Neuronal stem cell (in vitro differentiated cells): ENCODE data around the gene ZBED2.
A peak's percentile ranks its signal among the peaks of the same experiment; 100 is the strongest.
"Not testable (repeated sequence)": the region's sequence is repeated elsewhere in the genome, so short reads cannot be mapped to it uniquely, and the experiment has no call there.

ENCODE experiments used
- DNase-seq: peaks from one replicate; pipeline ENCODE4 v3.0.0-alpha.2; 2013; ENCODE audit warnings: low spot score
- H2AFZ ChIP-seq: one replicate; pipeline ENCODE4 v1.6.1; 2013; ENCODE audit warnings: mild to moderate bottlenecking, low read length, inconsistent platforms
- H2AK5ac ChIP-seq: 2 replicates; pipeline ENCODE4 v1.6.1; 2013; ENCODE audit warnings: low read depth, mild to moderate bottlenecking, inconsistent platforms, low read length, moderate library complexity, mixed read lengths
- H2BK120ac ChIP-seq: 2 replicates; pipeline ENCODE4 v1.6.1; 2013; ENCODE audit warnings: low read depth, mild to moderate bottlenecking, inconsistent platforms, low read length, moderate library complexity, mixed read lengths
- H2BK12ac ChIP-seq: one replicate; pipeline ENCODE4 v1.6.1; 2013; ENCODE audit warnings: low read length, inconsistent platforms
- H2BK15ac ChIP-seq: 2 replicates; pipeline ENCODE4 v1.6.1; 2013; ENCODE audit warnings: mild to moderate bottlenecking, low read length, inconsistent platforms, mixed read lengths
- H2BK5ac ChIP-seq: one replicate; pipeline ENCODE4 v1.6.1; 2013; ENCODE audit warnings: inconsistent platforms, mild to moderate bottlenecking, low read length, moderate library complexity
- H3K14ac ChIP-seq: one replicate; pipeline ENCODE4 v1.6.1; 2013; ENCODE audit warnings: low read length, inconsistent platforms
- H3K18ac ChIP-seq: 2 replicates; pipeline ENCODE4 v1.6.1; 2013; ENCODE audit warnings: low read length, inconsistent platforms
- H3K23ac ChIP-seq: 2 replicates; pipeline ENCODE4 v1.6.1; 2013; ENCODE audit warnings: low read depth, mild to moderate bottlenecking, mixed read lengths, low read length, inconsistent platforms; ENCODE audit not compliant: poor library complexity
- H3K27ac ChIP-seq: replicated peaks from 3 replicates; pipeline ENCODE4 v1.5.1; 2013; ENCODE audit warnings: low read length, inconsistent platforms
- H3K27me3 ChIP-seq, 3 experiments: 2 replicates each; pipeline ENCODE4 v1.6.1; 2013; ENCODE audit warnings: low read length in 3 of 3, mild to moderate bottlenecking in 2 of 3, inconsistent platforms in 1 of 3, low read depth in 1 of 3, mixed read lengths in 1 of 3, moderate library complexity in 1 of 3; ENCODE audit not compliant: control insufficient read depth in 3 of 3, insufficient read depth in 3 of 3
- H3K36me3 ChIP-seq, 2 donors: replicated peaks in 1 of 2; 2 replicates each; pipeline ENCODE4 v1.6.1; 2013; ENCODE audit warnings: low read length in 2 of 2; ENCODE audit not compliant: control insufficient read depth in 2 of 2, insufficient read depth in 2 of 2
- H3K4ac ChIP-seq: 2 replicates; pipeline ENCODE4 v1.6.1; 2013; ENCODE audit warnings: inconsistent platforms, mild to moderate bottlenecking, low read length, moderate library complexity
- H3K4me1 ChIP-seq, 2 donors: 1 replicate in 1 of 2; 2 replicates in 1 of 2; pipeline ENCODE4 v1.6.1; 2013; ENCODE audit warnings: low read length in 2 of 2, low read depth in 1 of 2; ENCODE audit not compliant: control insufficient read depth in 2 of 2, insufficient read depth in 1 of 2
- H3K4me2 ChIP-seq: one replicate; pipeline ENCODE4 v1.6.1; 2013; ENCODE audit warnings: mild to moderate bottlenecking, low read length, inconsistent platforms; ENCODE audit not compliant: insufficient read depth, poor library complexity, severe bottlenecking
- H3K4me3 ChIP-seq, 2 donors: 2 replicates each; pipeline ENCODE4 v1.5.1; 2013; ENCODE audit warnings: low read length in 2 of 2, mild to moderate bottlenecking in 2 of 2, inconsistent platforms in 1 of 2, moderate library complexity in 1 of 2
- H3K79me1 ChIP-seq: one replicate; pipeline ENCODE4 v1.6.1; 2013; ENCODE audit warnings: low read depth, mild to moderate bottlenecking, inconsistent platforms, low read length, moderate library complexity
- H3K9ac ChIP-seq: one replicate; pipeline ENCODE4 v1.6.1; 2013; ENCODE audit warnings: mild to moderate bottlenecking, low read depth, low read length, inconsistent platforms; ENCODE audit not compliant: poor library complexity
- H3K9me3 ChIP-seq, 2 donors: replicated peaks in 1 of 2; 2 replicates each; pipeline versions ENCODE3 to v1.6.1; 2013; ENCODE audit warnings: low read length in 2 of 2, mild to moderate bottlenecking in 2 of 2, inconsistent platforms in 1 of 2, low read depth in 1 of 2, mixed read lengths in 1 of 2, moderate library complexity in 1 of 2; ENCODE audit not compliant: control insufficient read depth in 2 of 2, insufficient read depth in 1 of 2
- H4K8ac ChIP-seq: one replicate; pipeline ENCODE4 v1.6.1; 2013; ENCODE audit warnings: low read depth, mild to moderate bottlenecking, inconsistent platforms, low read length, moderate library complexity
- H4K91ac ChIP-seq: one replicate; pipeline ENCODE4 v1.6.1; 2013; ENCODE audit warnings: low read length, low read depth, mild to moderate bottlenecking, inconsistent platforms; ENCODE audit not compliant: poor library complexity
- WGBS, 2 donors: extraction: QIAGEN DNeasy Blood & Tissue Kit; methylation state at CpG; one replicate each; pipeline ENCODE4 v1.1.7; 2013; ENCODE audit warnings: missing lambda C conversion rate in 2 of 2, mixed read lengths in 1 of 2; ENCODE audit not compliant: insufficient read length in 2 of 2, insufficient replicate concordance in 1 of 2; ENCODE audit errors: extremely low coverage in 2 of 2; 5-methylcytosine and 5-hydroxymethylcytosine counted together

Gene ZBED2

GRCh38 chr3:111630638-111631037 lies 35.5 kb upstream of the ZBED2 start:
- not testable (repeated sequence) for H2BK15ac ChIP-seq, H3K4me1 ChIP-seq, H4K8ac ChIP-seq, H3K36me3 ChIP-seq, H2BK5ac ChIP-seq, H3K4me2 ChIP-seq, DNase-seq, H3K9ac ChIP-seq, H2AFZ ChIP-seq, H2BK12ac ChIP-seq, H3K27ac ChIP-seq, H3K4ac ChIP-seq, H3K79me1 ChIP-seq, H3K27me3 ChIP-seq, H2BK120ac ChIP-seq, H3K9me3 ChIP-seq, H4K91ac ChIP-seq, H3K4me3 ChIP-seq, H3K23ac ChIP-seq, H3K18ac ChIP-seq, H3K14ac ChIP-seq, H2AK5ac ChIP-seq

- not testable (repeated sequence) for H3K4ac ChIP-seq, H3K18ac ChIP-seq, H3K14ac ChIP-seq, H3K4me3 ChIP-seq, H3K79me1 ChIP-seq, H2BK15ac ChIP-seq, H3K4me1 ChIP-seq, H3K27ac ChIP-seq, H3K36me3 ChIP-seq, H2BK120ac ChIP-seq, H4K8ac ChIP-seq, H3K9ac ChIP-seq, H3K9me3 ChIP-seq, H2BK12ac ChIP-seq, H2AK5ac ChIP-seq, H3K23ac ChIP-seq, H2BK5ac ChIP-seq, DNase-seq, H3K27me3 ChIP-seq, H2AFZ ChIP-seq, H4K91ac ChIP-seq, H3K4me2 ChIP-seq
- WGBS, 2 donors = no CpG with 5 or more reads among the region's 1 CpG
These were observed 33.9 kb upstream of the ZBED2 start for GRCh38 chr3:111629018-111629417.

- Histone ChIP-seq H3K14ac (no peak overlapping the region), H2BK5ac (no peak overlapping the region), H3K27ac (no peak overlapping the region), H4K91ac (no peak overlapping the region), H3K9me3 (peaks cover 0 to 2% of the 10 kb centered on the region in 2 donors), H3K79me1 (no peaks in the 10 kb centered on the region), H2AFZ (no peak overlapping the region), H3K18ac (no peak overlapping the region), H3K4me1 (no peaks in the 10 kb centered on the region), H2BK12ac (no peak overlapping the region), H3K23ac (no peak overlapping the region), H3K27me3 (no peaks in the 10 kb centered on the region), H3K36me3 (no peaks in the 10 kb centered on the region), H3K9ac (no peak overlapping the region), H2BK15ac (no peak overlapping the region), H3K4ac (no peak overlapping the region), H2BK120ac (no peak overlapping the region), H2AK5ac (peak overlapping the region; percentile 75), H3K4me3 (no peak overlapping the region), H3K4me2 (no peak overlapping the region), H4K8ac (no peak overlapping the region)
- WGBS, 2 donors = no CpG with 5 or more reads among the region's 2 CpGs
- no peak for DNase-seq
These were observed 31.9 kb upstream of the ZBED2 start for GRCh38 chr3:111627092-111627491.

GRCh38 chr3:111621535-111621934 lies 26.4 kb upstream of the ZBED2 start:
- H4K91ac ChIP-seq = no peak overlapping the region
- H3K27ac ChIP-seq = no peak overlapping the region
- H2AK5ac ChIP-seq = no peak overlapping the region
- H3K27me3 ChIP-seq = no peaks in the 10 kb centered on the region
- peaks cover 0 to 8% of the 10 kb centered on the region in 2 donors for H3K9me3 ChIP-seq
- H2AFZ ChIP-seq = no peak overlapping the region
- no peak overlapping the region for H3K9ac ChIP-seq
- H3K4me1 ChIP-seq = no peaks in the 10 kb centered on the region
- H3K36me3 ChIP-seq = no peaks in the 10 kb centered on the region
- no peak overlapping the region for H3K18ac ChIP-seq
- no peak overlapping the region for H3K4ac ChIP-seq
- H2BK120ac ChIP-seq = no peak overlapping the region
- H2BK5ac ChIP-seq = no peak overlapping the region
- no peak overlapping the region for H2BK12ac ChIP-seq
- no peak overlapping the region for H3K4me2 ChIP-seq
- H3K23ac ChIP-seq = no peak overlapping the region
- H3K14ac ChIP-seq = no peak overlapping the region
- WGBS, 2 donors = no CpG with 5 or more reads among the region's 5 CpGs
- no peak overlapping the region for H2BK15ac ChIP-seq
- no peak overlapping the region for H4K8ac ChIP-seq
- H3K4me3 ChIP-seq = no peak overlapping the region
- peak; percentile 24 for DNase-seq
- no peaks in the 10 kb centered on the region for H3K79me1 ChIP-seq
